ENCODE data around the gene PTEN.
"Not testable (repeated sequence)": the region's sequence is repeated elsewhere in the genome, so short reads cannot be mapped to it uniquely, and the experiment has no call there.

DNA sequence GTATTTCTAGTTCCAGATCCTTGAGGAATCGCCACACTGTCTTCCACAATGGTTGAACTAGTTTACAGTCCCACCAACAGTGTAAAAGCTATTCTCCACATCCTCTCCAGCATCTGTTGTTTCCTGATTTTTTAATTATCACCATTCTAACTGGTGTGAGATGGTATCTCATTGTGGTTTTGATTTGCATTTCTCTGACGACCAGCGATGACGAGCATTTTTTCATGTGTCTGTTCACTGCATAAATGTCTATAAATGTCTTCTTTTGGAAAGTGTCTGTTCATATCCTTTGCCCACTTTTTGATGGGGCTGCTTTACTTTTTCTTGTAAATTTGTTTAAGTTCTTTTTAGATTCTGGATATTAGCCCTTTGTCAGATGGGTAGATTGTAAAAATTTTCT lies 7.8 kb upstream of the PTEN start:
- TF ChIP-seq, protein P1, sequence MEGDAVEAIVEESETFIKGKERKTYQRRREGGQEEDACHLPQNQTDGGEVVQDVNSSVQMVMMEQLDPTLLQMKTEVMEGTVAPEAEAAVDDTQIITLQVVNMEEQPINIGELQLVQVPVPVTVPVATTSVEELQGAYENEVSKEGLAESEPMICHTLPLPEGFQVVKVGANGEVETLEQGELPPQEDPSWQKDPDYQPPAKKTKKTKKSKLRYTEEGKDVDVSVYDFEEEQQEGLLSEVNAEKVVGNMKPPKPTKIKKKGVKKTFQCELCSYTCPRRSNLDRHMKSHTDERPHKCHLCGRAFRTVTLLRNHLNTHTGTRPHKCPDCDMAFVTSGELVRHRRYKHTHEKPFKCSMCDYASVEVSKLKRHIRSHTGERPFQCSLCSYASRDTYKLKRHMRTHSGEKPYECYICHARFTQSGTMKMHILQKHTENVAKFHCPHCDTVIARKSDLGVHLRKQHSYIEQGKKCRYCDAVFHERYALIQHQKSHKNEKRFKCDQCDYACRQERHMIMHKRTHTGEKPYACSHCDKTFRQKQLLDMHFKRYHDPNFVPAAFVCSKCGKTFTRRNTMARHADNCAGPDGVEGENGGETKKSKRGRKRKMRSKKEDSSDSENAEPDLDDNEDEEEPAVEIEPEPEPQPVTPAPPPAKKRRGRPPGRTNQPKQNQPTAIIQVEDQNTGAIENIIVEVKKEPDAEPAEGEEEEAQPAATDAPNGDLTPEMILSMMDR (conservative IDR thresholded peaks at IDR 0.05; ENCODE audit: low read length) = not testable (repeated sequence)
- TF ChIP-seq EZH2phosphoT487 (IDR thresholded peaks at IDR 0.05; ENCODE audit: borderline replicate concordance) = not testable (repeated sequence)
